HG03469 (cell line): ENCODE data around the gene SGPP1.
"Not testable (repeated sequence)": the region's sequence is repeated elsewhere in the genome, so short reads cannot be mapped to it uniquely, and the experiment has no call there.

Experiments
- ATAC-seq: cut with Tn5 transposase; IDR thresholded peaks from one replicate; pipeline ENCODE4 v1.9.1; 2021; ENCODE audit warnings: mild to moderate bottlenecking, moderate library complexity, moderate number of reproducible peaks; ENCODE audit not compliant: unreplicated experiment

Gene SGPP1

DNA sequence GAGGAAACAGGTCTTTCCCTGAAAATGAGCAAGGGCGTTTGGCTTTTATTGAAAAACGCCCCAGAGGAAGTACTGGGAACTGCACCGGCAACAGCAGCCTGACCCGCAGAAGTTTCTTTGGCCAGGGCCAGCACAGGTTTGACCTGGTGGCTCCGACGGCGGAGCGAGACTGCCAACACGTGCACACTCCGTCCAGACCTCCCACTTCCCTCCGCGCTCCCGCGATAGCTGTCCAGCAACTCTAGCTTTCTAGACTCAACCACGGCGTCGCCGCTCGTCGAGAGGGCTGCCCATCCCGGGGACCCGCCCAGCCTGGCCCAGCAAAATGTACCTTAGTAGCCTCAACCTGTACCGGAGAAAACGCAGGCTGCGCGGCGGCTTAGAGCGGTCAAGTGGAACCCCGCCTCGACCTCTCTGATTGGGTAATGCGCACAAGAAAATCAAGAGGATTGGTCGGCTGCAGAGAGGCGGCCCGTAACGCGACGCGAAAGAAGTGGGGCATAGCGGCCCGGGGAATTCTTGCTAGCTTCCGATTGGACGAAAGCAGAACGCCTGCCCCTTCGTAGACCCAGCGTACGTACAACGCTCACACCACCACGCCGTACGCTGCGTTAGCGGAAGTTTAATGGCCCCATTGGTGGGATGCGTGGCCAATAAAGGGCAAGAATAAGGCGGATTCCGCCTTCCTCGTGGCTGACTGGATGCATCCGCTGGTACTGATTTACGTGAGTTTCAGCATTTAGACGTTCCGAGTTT lies 86.2 kb downstream of the SGPP1 start, which contains the start of gene WDR89:
WDR89 (minus strand) TSS at position 399 of the 756 bp plus-strand sequence. CDS start 41,929 bp downstream, outside the sequence.
- ATAC-seq = peak; percentile 66

GRCh38 chr14:63638493-63638892 lies 89.4 kb downstream of the SGPP1 start:
- no peak for ATAC-seq

- not testable (repeated sequence) for ATAC-seq
Measured at GRCh38 chr14:63636094-63636635, 91.7 kb downstream of the SGPP1 start.
